Liver (tissue), 9 donors: ENCODE measurements around the gene PPM1A. TPM values are rescaled to one million over a fixed set of nuclear protein-coding genes. Genes with fewer than 3 reads are reported as not detected.

ENCODE experiments used
- DNase-seq: peaks from one replicate; pipeline ENCODE4 v3.0.0-alpha.2; 2017; ENCODE audit warnings: low spot score
- H3K27ac ChIP-seq, 2 donors: one replicate each; pipeline ENCODE4 v1.7.0; 2013; ENCODE audit warnings: inconsistent platforms in 2 of 2, low read length in 2 of 2, control low read depth in 1 of 2, low read depth in 1 of 2, mild to moderate bottlenecking in 1 of 2
- H3K27me3 ChIP-seq, 4 donors: one replicate each; pipeline versions ENCODE4 v1.6.1 to v1.7.0; 2013; ENCODE audit warnings: low read length in 3 of 4, inconsistent platforms in 1 of 4, mild to moderate bottlenecking in 1 of 4, moderate library complexity in 1 of 4; ENCODE audit not compliant: control insufficient read depth in 4 of 4, insufficient read depth in 4 of 4
- H3K36me3 ChIP-seq, 4 donors: one replicate each; pipeline versions ENCODE4 v1.6.1 to v1.7.0; 2013; ENCODE audit warnings: low read length in 3 of 4, mild to moderate bottlenecking in 3 of 4, low read depth in 1 of 4, moderate library complexity in 1 of 4; ENCODE audit not compliant: control insufficient read depth in 4 of 4, insufficient read depth in 3 of 4
- H3K4me1 ChIP-seq, 4 donors: one replicate each; pipeline versions ENCODE4 v1.6.1 to v1.7.0; 2013; ENCODE audit warnings: low read length in 3 of 4, mild to moderate bottlenecking in 3 of 4, moderate library complexity in 1 of 4; ENCODE audit not compliant: control insufficient read depth in 4 of 4, insufficient read depth in 4 of 4
- H3K4me3 ChIP-seq, 3 donors: one replicate each; pipeline versions ENCODE4 v1.6.1 to v1.7.0; 2013; ENCODE audit warnings: low read length in 3 of 3, control low read depth in 1 of 3, low read depth in 1 of 3, mild to moderate bottlenecking in 1 of 3
- H3K9ac ChIP-seq, 2 donors: one replicate each; pipeline ENCODE4 v1.7.0; 2013; ENCODE audit warnings: low read length in 2 of 2, mild to moderate bottlenecking in 2 of 2, moderate library complexity in 2 of 2, control low read depth in 1 of 2, low read depth in 1 of 2
- H3K9me3 ChIP-seq, 4 donors: one replicate each; pipeline versions ENCODE4 v1.6.1 to v1.7.0; 2013; ENCODE audit warnings: low read length in 3 of 4; ENCODE audit not compliant: control insufficient read depth in 4 of 4
- ATF3 ChIP-seq: IDR thresholded peaks from 2 replicates; pipeline ENCODE4 v1.6.1; 2016; ENCODE audit warnings: antibody characterized with exemption
- CTCF ChIP-seq: fragments of 150-350 bp; IDR thresholded peaks from 2 replicates; pipeline ENCODE4 v1.5.1; 2017; ENCODE audit warnings: improper control_type of control experiment, low read depth, low read length; ENCODE audit not compliant: missing input control
- EGR1 ChIP-seq, 2 donors: IDR thresholded peaks; 2 replicates each; pipeline ENCODE4 v1.6.1; 2016 to 2018; ENCODE audit warnings: antibody characterized with exemption in 2 of 2, low read depth in 2 of 2
- FOXA1 ChIP-seq: IDR thresholded peaks from 2 replicates; pipeline ENCODE4 v1.6.1; 2016; ENCODE audit warnings: antibody characterized with exemption
- FOXA2 ChIP-seq: IDR thresholded peaks from 2 replicates; pipeline ENCODE4 v1.6.1; 2016; ENCODE audit warnings: antibody characterized with exemption
- GABPA ChIP-seq, 2 donors: IDR thresholded peaks in 1 of 2; conservative IDR thresholded peaks in 1 of 2; 2 replicates each; pipeline ENCODE4 v1.6.1; 2016; ENCODE audit warnings: antibody characterized with exemption in 2 of 2, mild to moderate bottlenecking in 1 of 2, moderate library complexity in 1 of 2
- HNF4A ChIP-seq, 2 donors: conservative IDR thresholded peaks; 2 replicates each; pipeline ENCODE4 v1.6.1; 2016; ENCODE audit warnings: antibody characterized with exemption in 2 of 2, mild to moderate bottlenecking in 2 of 2
- HNF4G ChIP-seq: IDR thresholded peaks from 2 replicates; pipeline ENCODE4 v1.6.1; 2016; ENCODE audit warnings: antibody characterized with exemption
- JUND ChIP-seq, 2 donors: IDR thresholded peaks; 2 replicates each; pipeline ENCODE4 v1.6.1; 2016; ENCODE audit warnings: antibody characterized with exemption in 2 of 2
- MAX ChIP-seq: IDR thresholded peaks from 2 replicates; pipeline ENCODE4 v1.6.1; 2016; ENCODE audit warnings: antibody characterized with exemption
- NR2F2 ChIP-seq: IDR thresholded peaks from 2 replicates; pipeline ENCODE4 v1.6.1; 2016; ENCODE audit warnings: antibody characterized with exemption
- RAD21 ChIP-seq, 2 donors: IDR thresholded peaks; 2 replicates each; pipeline ENCODE4 v1.6.1; 2016; ENCODE audit warnings: antibody characterized with exemption in 2 of 2, mild to moderate bottlenecking in 2 of 2
- REST ChIP-seq: IDR thresholded peaks from 2 replicates; pipeline ENCODE4 v1.6.1; 2016; ENCODE audit warnings: antibody characterized with exemption, mild to moderate bottlenecking
- RXRA ChIP-seq, 2 donors: IDR thresholded peaks; 2 replicates each; pipeline ENCODE4 v1.6.1; 2017 to 2018; ENCODE audit warnings: antibody characterized with exemption in 2 of 2, mild to moderate bottlenecking in 1 of 2
- SP1 ChIP-seq: IDR thresholded peaks from 2 replicates; pipeline ENCODE4 v1.6.1; 2018; ENCODE audit warnings: antibody characterized with exemption, mild to moderate bottlenecking
- TAF1 ChIP-seq: conservative IDR thresholded peaks from 2 replicates; pipeline ENCODE4 v1.6.1; 2016; ENCODE audit warnings: antibody characterized with exemption, mild to moderate bottlenecking
- YY1 ChIP-seq: IDR thresholded peaks from 2 replicates; pipeline ENCODE4 v1.6.1; 2016; ENCODE audit warnings: antibody characterized with exemption, mild to moderate bottlenecking
- ZBTB33 ChIP-seq: IDR thresholded peaks from 2 replicates; pipeline ENCODE4 v1.6.1; 2016; ENCODE audit warnings: antibody characterized with exemption
- WGBS: extraction: QIAGEN DNeasy Blood & Tissue Kit; methylation state at CpG from one replicate; pipeline ENCODE4 v1.1.7; 2013; 5-methylcytosine and 5-hydroxymethylcytosine counted together
- polyA plus RNA-seq, 2 donors: library from polyadenylated mRNA; stranded (reverse) in 1 of 2; unstranded in 1 of 2; fragments of 200-250 nt in 1 of 2; fragments of >200 nt in 1 of 2; fragmentation: Nextera tagmentation in 1 of 2; extraction: Ambion mirVana in 1 of 2; gene quantifications; one replicate each; pipeline versions ENCODE4 v1.2.1 to v1.2.3, GENCODE V29; 2013 to 2015
- total RNA-seq, 2 donors: library from RNA; depleted of rRNA; stranded (reverse); fragments of >200 nt; gene quantifications; one replicate each; pipeline ENCODE4 v1.2.3, GENCODE V29; 2014
- donor health status: healthy.
- donor health status: healthy.
- donor health status: healthy.
- donor health status: healthy.
- donor health status: healthy.

Gene PPM1A
- total and polyA plus RNA-seq, 4 donors = 23.0 to 43.2 (median 29.5) TPM

GRCh38 chr14:60302663-60303062, 53.6 kb downstream of the PPM1A start:
- H3K4me3 ChIP-seq = no peak overlapping the region
- H3K27ac ChIP-seq = no peak overlapping the region
- peaks cover 6 to 24% (median 16%) of the 10 kb centered on the region in 4 donors for H3K4me1 ChIP-seq
- WGBS = 93% methylated on average over 1 of the region's 1 CpG
- H3K9me3 ChIP-seq = no peaks in the 10 kb centered on the region
- TF ChIP-seq RXRA (IDR thresholded peaks at IDR 0.05) (no peak), NR2F2 (no peak), SP1 (no peak), FOXA2 (no peak), ATF3 (no peak), FOXA1 (no peak), TAF1 (no peak), JUND (IDR thresholded peaks at IDR 0.05) (no peak), HNF4A (conservative IDR thresholded peaks at IDR 0.05) (no peak), RAD21 (IDR thresholded peaks at IDR 0.05) (no peak), CTCF (no peak), REST (no peak), GABPA (IDR thresholded peaks at IDR 0.05 in 1 of 2, conservative IDR thresholded peaks at IDR 0.05 in 1 of 2) (no peak), ZBTB33 (no peak), EGR1 (IDR thresholded peaks at IDR 0.05; ENCODE audit: low read depth in 2 of 2) (no peak), YY1 (no peak), MAX (no peak), HNF4G (no peak)
- DNase-seq = no peak
- no peaks in the 10 kb centered on the region for H3K36me3 ChIP-seq
- no peaks in the 10 kb centered on the region for H3K27me3 ChIP-seq
- no peak overlapping the region for H3K9ac ChIP-seq
